Measurements from ENCODE around the gene COX6B1. TPM values are rescaled to one million over a fixed set of nuclear protein-coding genes. Genes with fewer than 3 reads are reported as not detected.

The COX6B1 gene
- total RNA-seq, 3 donors from 2014 or later (not counting 1 experiment from before 2014, with no cell fraction given): 213 to 247 (median 215) TPM

- Histone ChIP-seq H3K27ac (ENCODE audit: low read length) (peak within 1 kb of the TSS; percentile 69), H3K27me3 (ENCODE audit: control insufficient read depth, insufficient read depth, low read length) (no peaks in the 10 kb centered on the region), H3K9me3 (ENCODE audit: control insufficient read depth, insufficient read depth, low read length) (no peaks in the 10 kb centered on the region), H3K4me3 (ENCODE audit: low read length) (peak within 1 kb of the TSS; percentile 68), H3K36me3 (ENCODE audit: control insufficient read depth, insufficient read depth, low read length) (peaks cover 9% of the 10 kb centered on the region), H3K4me1 (ENCODE audit: control insufficient read depth, insufficient read depth, low read length) (peaks cover 32% of the 10 kb centered on the region)
- no peaks in the 10 kb centered on the region for H3K27me3 Mint-ChIP-seq (ENCODE audit: low read depth in 2 of 2)
- peak; percentile 94 to 97 (median 96) for ATAC-seq
- H3K27ac Mint-ChIP-seq: peak within 1 kb of the TSS; percentile 84 to 93
- intact Hi-C loops (cut with micrococcal nuclease): loop anchor here (1.0 kb wide), 2 partner anchors 16 to 32 kb away; no protein-coding TSS in a partner anchor
- no peaks in the 10 kb centered on the region for H3K9me3 Mint-ChIP-seq
- TF ChIP-seq, protein P1, sequence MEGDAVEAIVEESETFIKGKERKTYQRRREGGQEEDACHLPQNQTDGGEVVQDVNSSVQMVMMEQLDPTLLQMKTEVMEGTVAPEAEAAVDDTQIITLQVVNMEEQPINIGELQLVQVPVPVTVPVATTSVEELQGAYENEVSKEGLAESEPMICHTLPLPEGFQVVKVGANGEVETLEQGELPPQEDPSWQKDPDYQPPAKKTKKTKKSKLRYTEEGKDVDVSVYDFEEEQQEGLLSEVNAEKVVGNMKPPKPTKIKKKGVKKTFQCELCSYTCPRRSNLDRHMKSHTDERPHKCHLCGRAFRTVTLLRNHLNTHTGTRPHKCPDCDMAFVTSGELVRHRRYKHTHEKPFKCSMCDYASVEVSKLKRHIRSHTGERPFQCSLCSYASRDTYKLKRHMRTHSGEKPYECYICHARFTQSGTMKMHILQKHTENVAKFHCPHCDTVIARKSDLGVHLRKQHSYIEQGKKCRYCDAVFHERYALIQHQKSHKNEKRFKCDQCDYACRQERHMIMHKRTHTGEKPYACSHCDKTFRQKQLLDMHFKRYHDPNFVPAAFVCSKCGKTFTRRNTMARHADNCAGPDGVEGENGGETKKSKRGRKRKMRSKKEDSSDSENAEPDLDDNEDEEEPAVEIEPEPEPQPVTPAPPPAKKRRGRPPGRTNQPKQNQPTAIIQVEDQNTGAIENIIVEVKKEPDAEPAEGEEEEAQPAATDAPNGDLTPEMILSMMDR (IDR thresholded peaks at IDR 0.05): no peak
- H3K4me1 Mint-ChIP-seq: peaks cover 10 to 14% of the 10 kb centered on the region in 2 donors
- peak; percentile 97 to 98 for DNase-seq
- WGBS (ENCODE audit: insufficient coverage): under 1% methylated on average over 47 of the region's 47 CpGs
- no peaks in the 10 kb centered on the region for H3K36me3 Mint-ChIP-seq
- peak within 1 kb of the TSS; percentile 93 for H3K4me3 Mint-ChIP-seq
Observed at GRCh38 chr19:35612559-35613321, 35.4 kb upstream of the COX6B1 start, which contains the start of gene HAUS5. HAUS5 (plus strand) TSS chr19:35612735; CDS start chr19:35612795, 60 bp downstream.

GRCh38 chr19:35613574-35613973, 34.5 kb upstream of the COX6B1 start:
- Histone ChIP-seq H3K9me3 (ENCODE audit: control insufficient read depth, insufficient read depth, low read length) (no peaks in the 10 kb centered on the region), H3K27me3 (ENCODE audit: control insufficient read depth, insufficient read depth, low read length) (no peaks in the 10 kb centered on the region), H3K27ac (ENCODE audit: low read length) (no peak overlapping the region), H3K36me3 (ENCODE audit: control insufficient read depth, insufficient read depth, low read length) (peaks cover 11% of the 10 kb centered on the region), H3K4me3 (ENCODE audit: low read length) (no peak overlapping the region), H3K4me1 (ENCODE audit: control insufficient read depth, insufficient read depth, low read length) (peaks cover 32% of the 10 kb centered on the region)
- Mint-ChIP-seq H3K27me3 (ENCODE audit: low read depth in 2 of 2) (no peaks in the 10 kb centered on the region), H3K9me3 (no peaks in the 10 kb centered on the region), H3K36me3 (no peaks in the 10 kb centered on the region), H3K4me1 (peaks cover 10 to 14% of the 10 kb centered on the region in 2 donors), H3K27ac (peak overlapping the region; percentile 9 to 93), H3K4me3 (peak overlapping the region; percentile 42)
- WGBS (ENCODE audit: insufficient coverage): 100% methylated on average over 1 of the region's 1 CpG
- intact Hi-C loops (cut with micrococcal nuclease): no loop called here
- TF ChIP-seq, protein P1 (IDR thresholded peaks at IDR 0.05): no peak
- ATAC-seq (no peak), DNase-seq (no peak)

DNA sequence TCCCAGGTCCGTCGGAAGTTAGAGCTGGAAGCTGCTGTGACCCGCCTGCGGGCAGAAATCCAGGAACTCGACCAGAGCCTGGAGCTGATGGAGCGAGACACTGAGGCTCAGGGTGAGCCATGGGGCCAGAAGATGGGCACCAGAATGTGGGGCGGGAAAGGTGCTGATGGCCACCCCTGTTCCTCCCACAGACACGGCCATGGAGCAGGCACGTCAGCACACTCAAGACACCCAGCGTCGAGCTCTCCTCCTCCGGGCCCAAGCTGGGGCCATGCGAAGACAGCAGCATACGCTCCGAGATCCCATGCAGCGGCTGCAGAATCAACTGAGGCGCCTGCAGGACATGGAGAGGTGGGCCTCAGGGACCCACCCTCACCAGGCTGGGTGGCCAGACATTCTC, 33.1 kb upstream of the COX6B1 start:
- no peaks in the 10 kb centered on the region for H3K27me3 ChIP-seq (ENCODE audit: control insufficient read depth, insufficient read depth, low read length)
- Mint-ChIP-seq H3K27ac (no peak overlapping the region), H3K4me1 (peaks cover 10% of the 10 kb centered on the region in 2 donors), H3K9me3 (no peaks in the 10 kb centered on the region), H3K27me3 (ENCODE audit: low read depth in 2 of 2) (no peaks in the 10 kb centered on the region), H3K36me3 (no peaks in the 10 kb centered on the region), H3K4me3 (no peak overlapping the region)
- no peaks in the 10 kb centered on the region for H3K9me3 ChIP-seq (ENCODE audit: control insufficient read depth, insufficient read depth, low read length)
- DNase-seq (no peak), ATAC-seq (no peak)
- H3K36me3 ChIP-seq (ENCODE audit: control insufficient read depth, insufficient read depth, low read length): peaks cover 11% of the 10 kb centered on the region
- H3K4me1 ChIP-seq (ENCODE audit: control insufficient read depth, insufficient read depth, low read length): peaks cover 23% of the 10 kb centered on the region
- WGBS (ENCODE audit: insufficient coverage): 98% methylated on average over 17 of the region's 17 CpGs
- no peak overlapping the region for H3K27ac ChIP-seq (ENCODE audit: low read length)
- intact Hi-C loops (cut with micrococcal nuclease): no loop called here
- no peak overlapping the region for H3K4me3 ChIP-seq (ENCODE audit: low read length)
- TF ChIP-seq, protein P1 (IDR thresholded peaks at IDR 0.05): no peak
